ENCODE data around the gene DCLK2.

DNA sequence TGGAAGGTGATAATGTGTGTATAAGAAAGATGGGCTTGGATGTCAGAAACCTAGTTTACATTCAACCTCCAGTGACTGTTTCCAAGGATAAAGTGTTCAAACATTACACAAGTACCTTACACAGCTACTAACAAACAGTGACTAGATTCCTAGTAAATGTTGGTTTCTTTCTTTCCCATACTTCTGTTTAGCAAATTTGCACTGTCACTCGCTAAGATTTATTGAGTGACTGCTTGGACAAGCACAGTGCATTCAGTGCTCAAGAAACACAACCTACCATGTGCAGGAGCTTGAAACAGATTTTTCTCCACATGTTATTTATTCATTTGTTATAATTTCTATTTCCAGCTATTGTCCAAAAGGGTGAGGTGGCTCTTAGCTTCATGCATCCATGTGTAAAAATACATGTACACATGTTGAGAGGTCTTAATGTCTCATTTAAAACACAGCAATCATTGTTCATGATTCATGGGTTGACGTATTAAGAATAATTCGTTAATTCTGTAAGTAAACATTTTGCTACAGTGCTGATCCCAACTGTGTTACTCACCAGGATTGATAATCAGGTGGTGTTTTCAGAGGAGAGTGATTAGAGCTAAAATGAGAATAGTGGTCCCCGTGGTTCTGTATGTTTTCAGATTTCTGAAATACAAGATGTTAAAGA lies 153.0 kb downstream of the DCLK2 start:
- TF ChIP-seq, protein P1, sequence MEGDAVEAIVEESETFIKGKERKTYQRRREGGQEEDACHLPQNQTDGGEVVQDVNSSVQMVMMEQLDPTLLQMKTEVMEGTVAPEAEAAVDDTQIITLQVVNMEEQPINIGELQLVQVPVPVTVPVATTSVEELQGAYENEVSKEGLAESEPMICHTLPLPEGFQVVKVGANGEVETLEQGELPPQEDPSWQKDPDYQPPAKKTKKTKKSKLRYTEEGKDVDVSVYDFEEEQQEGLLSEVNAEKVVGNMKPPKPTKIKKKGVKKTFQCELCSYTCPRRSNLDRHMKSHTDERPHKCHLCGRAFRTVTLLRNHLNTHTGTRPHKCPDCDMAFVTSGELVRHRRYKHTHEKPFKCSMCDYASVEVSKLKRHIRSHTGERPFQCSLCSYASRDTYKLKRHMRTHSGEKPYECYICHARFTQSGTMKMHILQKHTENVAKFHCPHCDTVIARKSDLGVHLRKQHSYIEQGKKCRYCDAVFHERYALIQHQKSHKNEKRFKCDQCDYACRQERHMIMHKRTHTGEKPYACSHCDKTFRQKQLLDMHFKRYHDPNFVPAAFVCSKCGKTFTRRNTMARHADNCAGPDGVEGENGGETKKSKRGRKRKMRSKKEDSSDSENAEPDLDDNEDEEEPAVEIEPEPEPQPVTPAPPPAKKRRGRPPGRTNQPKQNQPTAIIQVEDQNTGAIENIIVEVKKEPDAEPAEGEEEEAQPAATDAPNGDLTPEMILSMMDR (IDR thresholded peaks at IDR 0.05 in 2 of 3, conservative IDR thresholded peaks at IDR 0.05 in 1 of 3; ENCODE audit: borderline replicate concordance in 1 of 3, insufficient read depth in 1 of 3, low read depth in 2 of 3, low read length in 2 of 3), result no peak
- no peak for TF ChIP-seq EZH2 (IDR thresholded peaks at IDR 0.05)
- no peak for TF ChIP-seq SP1 (IDR thresholded peaks at IDR 0.05; ENCODE audit: low read depth)
- TF ChIP-seq, protein P2, sequence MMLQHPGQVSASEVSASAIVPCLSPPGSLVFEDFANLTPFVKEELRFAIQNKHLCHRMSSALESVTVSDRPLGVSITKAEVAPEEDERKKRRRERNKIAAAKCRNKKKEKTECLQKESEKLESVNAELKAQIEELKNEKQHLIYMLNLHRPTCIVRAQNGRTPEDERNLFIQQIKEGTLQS (IDR thresholded peaks at IDR 0.05), result no peak
- TF ChIP-seq CEBPB (IDR thresholded peaks at IDR 0.05; ENCODE audit: low read depth), result no peak

Measured in HCT116 (cell line).